WTC11 (cell line): ENCODE measurements around the gene CTIF. TPM values are rescaled to one million over a fixed set of nuclear protein-coding genes. Genes with fewer than 3 reads are reported as not detected.
A peak's percentile ranks its signal among the peaks of the same experiment; 100 is the strongest.

Source experiments
- ATAC-seq: fragments of 200-7000 bp; cut with Tn5 transposase; 2 replicates; pipeline ENCODE4 v1.10.0; 2021; ENCODE audit warnings: mild to moderate bottlenecking, moderate library complexity
- CTCF ChIA-PET: fragments of 300-600 bp; sonication (Branson Sonifier 250); formaldehyde crosslinking; loops from one replicate; lab custom pipeline; 2021; ENCODE audit warnings: antibody characterized with exemption; lab: Charles Lee
- POLR2A ChIA-PET: fragments of 350-600 bp; sonication (Branson Sonifier 250); formaldehyde crosslinking; loops from one replicate; lab custom pipeline; 2021; ENCODE audit warnings: antibody characterized with exemption; lab: Charles Lee
- DNase-seq: peaks from one replicate; pipeline ENCODE4 v3.0.0; 2021; ENCODE audit warnings: low spot score
- H3K27ac Mint-ChIP-seq: 2 replicates; pipeline ENCODE4 v1.8.0; 2021; ENCODE audit warnings: mixed read lengths
- H3K27me3 Mint-ChIP-seq: 2 replicates; pipeline ENCODE4 v1.8.0; 2021; ENCODE audit warnings: low read depth, mild to moderate bottlenecking, moderate library complexity, mixed read lengths
- H3K36me3 Mint-ChIP-seq: 2 replicates; pipeline ENCODE4 v1.8.0; 2021; ENCODE audit warnings: mixed read lengths
- H3K4me1 Mint-ChIP-seq: 2 replicates; pipeline ENCODE4 v1.8.0; 2022; ENCODE audit warnings: mixed read lengths
- H3K4me3 Mint-ChIP-seq: 2 replicates; pipeline ENCODE4 v1.8.0; 2021; ENCODE audit warnings: mild to moderate bottlenecking, moderate library complexity, mixed read lengths
- H3K9me3 Mint-ChIP-seq: 2 replicates; pipeline ENCODE4 v1.8.0; 2021; ENCODE audit warnings: mixed read lengths
- HMGA2 ChIP-seq: fragments of 250-450 bp; sonication (Bioruptor Pico); IDR thresholded peaks from 2 replicates; pipeline ENCODE4 v1.4.0; 2021; ENCODE audit warnings: mild to moderate bottlenecking, moderate library complexity
- JAZF1 ChIP-seq: fragments of 250-450 bp; sonication (Bioruptor Pico); IDR thresholded peaks from 2 replicates; pipeline ENCODE4 v1.9.0; 2021; ENCODE audit warnings: moderate library complexity, mild to moderate bottlenecking, inconsistent platforms
- JUN ChIP-seq: sonication (generic); formaldehyde crosslinking; IDR thresholded peaks from 2 replicates; pipeline ENCODE4 v1.8.0; 2023; ENCODE audit warnings: mild to moderate bottlenecking, missing genetic modification reagents
- RORB ChIP-seq: fragments of 250-450 bp; sonication (Bioruptor Pico); IDR thresholded peaks from 2 replicates; pipeline ENCODE4 v1.9.0; 2021; ENCODE audit warnings: mild to moderate bottlenecking
- SMAD3 ChIP-seq: sonication (generic); formaldehyde crosslinking; IDR thresholded peaks from 2 replicates; pipeline ENCODE4 v1.8.0; 2022; ENCODE audit warnings: missing genetic modification reagents, mild to moderate bottlenecking, borderline replicate concordance
- ZNF138 ChIP-seq: sonication (generic); formaldehyde crosslinking; conservative IDR thresholded peaks from 2 replicates; pipeline ENCODE4 v1.8.1; 2022; ENCODE audit warnings: mild to moderate bottlenecking, moderate library complexity, missing genetic modification reagents
- total RNA-seq: library from RNA; stranded (reverse); gene quantifications from 3 replicates; pipeline ENCODE4 v1.2.3, GENCODE V29; 2021
- TF ChIP-seq, protein P1 (sequence below): sonication (generic); formaldehyde crosslinking; IDR thresholded peaks from 2 replicates; pipeline ENCODE4 v1.8.1; 2022; ENCODE audit warnings: missing genetic modification reagents, borderline replicate concordance
- TF ChIP-seq, protein P2 (sequence below): fragments of 200-600 bp; IDR thresholded peaks from 2 replicates; pipeline ENCODE4 v1.8.0; 2022; ENCODE audit warnings: antibody characterized with exemption
- TF ChIP-seq, protein P3 (sequence below): sonication (generic); formaldehyde crosslinking; IDR thresholded peaks from 2 replicates; pipeline ENCODE4 v1.8.1; 2022; ENCODE audit warnings: low read depth, mild to moderate bottlenecking, moderate library complexity, missing genetic modification reagents, borderline replicate concordance
- TF ChIP-seq, protein P4 (sequence below): sonication (generic); formaldehyde crosslinking; IDR thresholded peaks from 2 replicates; pipeline ENCODE4 v1.8.0; 2022; ENCODE audit warnings: missing genetic modification reagents

Gene CTIF
- total RNA-seq, 1 experiment from 2014 or later, result 28.5 TPM

DNA sequence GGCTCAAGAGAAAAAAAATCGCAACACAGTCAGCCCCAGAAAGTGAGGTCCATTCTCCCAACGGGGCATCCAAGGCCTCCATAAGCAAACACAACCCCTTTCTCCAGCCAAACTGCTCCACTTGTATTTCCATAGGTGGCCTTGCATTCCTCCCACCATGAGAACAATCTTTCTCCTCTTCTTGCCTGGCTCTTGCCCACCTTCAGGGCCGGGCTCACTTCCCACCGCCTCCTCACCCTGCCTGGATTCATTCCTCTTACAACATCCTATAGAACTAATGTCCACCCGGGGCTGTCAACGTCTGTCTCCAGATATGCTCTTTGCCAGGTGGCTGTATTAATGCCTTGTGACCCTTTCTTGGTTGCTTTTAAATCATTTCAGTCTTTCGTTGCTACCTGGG is 287.4 kb downstream of the CTIF start:
- POLR2A ChIA-PET, result no interaction called here
- DNase-seq, result no peak
- H3K9me3 Mint-ChIP-seq, result peaks cover 10% of the 10 kb centered on the region
- H3K27ac Mint-ChIP-seq, result peak overlapping the region; percentile 66
- no peak overlapping the region for H3K4me3 Mint-ChIP-seq
- CTCF ChIA-PET, result no interaction called here
- H3K4me1 Mint-ChIP-seq, result peaks cover 53% of the 10 kb centered on the region
- H3K36me3 Mint-ChIP-seq, result 0 out of 2 replicates have a peak, but pooled peaks cover 8% of the 10 kb centered on the region
- H3K27me3 Mint-ChIP-seq, result peaks cover 4% of the 10 kb centered on the region; the same call in 1 of the 2 replicates
- no peak for ATAC-seq
- TF ChIP-seq, protein P1, sequence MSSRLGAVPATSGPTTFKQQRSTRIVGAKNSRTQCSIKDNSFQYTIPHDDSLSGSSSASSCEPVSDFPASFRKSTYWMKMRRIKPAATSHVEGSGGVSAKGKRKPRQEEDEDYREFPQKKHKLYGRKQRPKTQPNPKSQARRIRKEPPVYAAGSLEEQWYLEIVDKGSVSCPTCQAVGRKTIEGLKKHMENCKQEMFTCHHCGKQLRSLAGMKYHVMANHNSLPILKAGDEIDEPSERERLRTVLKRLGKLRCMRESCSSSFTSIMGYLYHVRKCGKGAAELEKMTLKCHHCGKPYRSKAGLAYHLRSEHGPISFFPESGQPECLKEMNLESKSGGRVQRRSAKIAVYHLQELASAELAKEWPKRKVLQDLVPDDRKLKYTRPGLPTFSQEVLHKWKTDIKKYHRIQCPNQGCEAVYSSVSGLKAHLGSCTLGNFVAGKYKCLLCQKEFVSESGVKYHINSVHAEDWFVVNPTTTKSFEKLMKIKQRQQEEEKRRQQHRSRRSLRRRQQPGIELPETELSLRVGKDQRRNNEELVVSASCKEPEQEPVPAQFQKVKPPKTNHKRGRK (CRISPR knock-in tag), result no peak
- no peak for TF ChIP-seq JUN (CRISPR knock-in tag)
- no peak for TF ChIP-seq RORB (CRISPR knock-in tag)
- TF ChIP-seq, protein P2, sequence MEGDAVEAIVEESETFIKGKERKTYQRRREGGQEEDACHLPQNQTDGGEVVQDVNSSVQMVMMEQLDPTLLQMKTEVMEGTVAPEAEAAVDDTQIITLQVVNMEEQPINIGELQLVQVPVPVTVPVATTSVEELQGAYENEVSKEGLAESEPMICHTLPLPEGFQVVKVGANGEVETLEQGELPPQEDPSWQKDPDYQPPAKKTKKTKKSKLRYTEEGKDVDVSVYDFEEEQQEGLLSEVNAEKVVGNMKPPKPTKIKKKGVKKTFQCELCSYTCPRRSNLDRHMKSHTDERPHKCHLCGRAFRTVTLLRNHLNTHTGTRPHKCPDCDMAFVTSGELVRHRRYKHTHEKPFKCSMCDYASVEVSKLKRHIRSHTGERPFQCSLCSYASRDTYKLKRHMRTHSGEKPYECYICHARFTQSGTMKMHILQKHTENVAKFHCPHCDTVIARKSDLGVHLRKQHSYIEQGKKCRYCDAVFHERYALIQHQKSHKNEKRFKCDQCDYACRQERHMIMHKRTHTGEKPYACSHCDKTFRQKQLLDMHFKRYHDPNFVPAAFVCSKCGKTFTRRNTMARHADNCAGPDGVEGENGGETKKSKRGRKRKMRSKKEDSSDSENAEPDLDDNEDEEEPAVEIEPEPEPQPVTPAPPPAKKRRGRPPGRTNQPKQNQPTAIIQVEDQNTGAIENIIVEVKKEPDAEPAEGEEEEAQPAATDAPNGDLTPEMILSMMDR, result no peak
- TF ChIP-seq, protein P3, sequence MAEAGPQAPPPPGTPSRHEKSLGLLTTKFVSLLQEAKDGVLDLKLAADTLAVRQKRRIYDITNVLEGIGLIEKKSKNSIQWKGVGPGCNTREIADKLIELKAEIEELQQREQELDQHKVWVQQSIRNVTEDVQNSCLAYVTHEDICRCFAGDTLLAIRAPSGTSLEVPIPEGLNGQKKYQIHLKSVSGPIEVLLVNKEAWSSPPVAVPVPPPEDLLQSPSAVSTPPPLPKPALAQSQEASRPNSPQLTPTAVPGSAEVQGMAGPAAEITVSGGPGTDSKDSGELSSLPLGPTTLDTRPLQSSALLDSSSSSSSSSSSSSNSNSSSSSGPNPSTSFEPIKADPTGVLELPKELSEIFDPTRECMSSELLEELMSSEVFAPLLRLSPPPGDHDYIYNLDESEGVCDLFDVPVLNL, result no peak
- TF ChIP-seq HMGA2 (CRISPR knock-in tag), result no peak
- no peak for TF ChIP-seq JAZF1 (CRISPR knock-in tag)

DNA sequence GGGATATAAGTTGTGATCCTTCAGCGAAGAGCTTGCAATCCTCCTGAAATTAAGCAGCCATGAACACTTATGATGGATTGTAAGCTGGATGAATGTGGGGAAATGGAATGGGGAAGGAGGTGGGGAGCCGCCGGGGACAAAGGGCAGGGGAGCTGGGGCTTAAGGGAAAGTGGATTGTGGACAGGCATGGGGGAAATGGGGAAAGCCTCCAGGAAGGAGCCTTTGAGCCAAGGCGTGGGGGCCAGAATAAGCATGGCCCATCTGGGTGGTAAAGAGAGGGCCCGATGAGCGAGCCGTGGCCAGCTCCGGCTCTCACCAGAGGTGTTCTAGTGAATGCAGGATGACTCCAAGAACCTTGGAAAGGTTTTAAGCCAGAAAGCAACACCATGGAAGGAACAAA is 288.0 kb downstream of the CTIF start:
- CTCF ChIA-PET, result interaction anchor here (1.0 to 2.2 kb wide), 4 partner anchors 33 to 163 kb away, joined by 3 to 14 read pairs (median 4); no protein-coding TSS in a partner anchor
- DNase-seq (peak; percentile 9), ATAC-seq (no peak)
- POLR2A ChIA-PET, result interaction anchor here (0.9 to 1.9 kb wide), 2 partner anchors 9 to 34 kb away, joined by 3 to 8 read pairs; no protein-coding TSS in a partner anchor
- H3K4me1 Mint-ChIP-seq, result peaks cover 54% of the 10 kb centered on the region
- H3K36me3 Mint-ChIP-seq, result 0 out of 2 replicates have a peak, but pooled peaks cover 8% of the 10 kb centered on the region
- H3K4me3 Mint-ChIP-seq, result 0 out of 2 replicates have a peak overlapping the region, but pooled peaks have one; percentile 12
- H3K9me3 Mint-ChIP-seq, result peaks cover 10% of the 10 kb centered on the region
- peaks cover 4% of the 10 kb centered on the region; the same call in 1 of the 2 replicates for H3K27me3 Mint-ChIP-seq
- TF ChIP-seq SMAD3, result no peak
- H3K27ac Mint-ChIP-seq, result peak overlapping the region; percentile 66

DNA sequence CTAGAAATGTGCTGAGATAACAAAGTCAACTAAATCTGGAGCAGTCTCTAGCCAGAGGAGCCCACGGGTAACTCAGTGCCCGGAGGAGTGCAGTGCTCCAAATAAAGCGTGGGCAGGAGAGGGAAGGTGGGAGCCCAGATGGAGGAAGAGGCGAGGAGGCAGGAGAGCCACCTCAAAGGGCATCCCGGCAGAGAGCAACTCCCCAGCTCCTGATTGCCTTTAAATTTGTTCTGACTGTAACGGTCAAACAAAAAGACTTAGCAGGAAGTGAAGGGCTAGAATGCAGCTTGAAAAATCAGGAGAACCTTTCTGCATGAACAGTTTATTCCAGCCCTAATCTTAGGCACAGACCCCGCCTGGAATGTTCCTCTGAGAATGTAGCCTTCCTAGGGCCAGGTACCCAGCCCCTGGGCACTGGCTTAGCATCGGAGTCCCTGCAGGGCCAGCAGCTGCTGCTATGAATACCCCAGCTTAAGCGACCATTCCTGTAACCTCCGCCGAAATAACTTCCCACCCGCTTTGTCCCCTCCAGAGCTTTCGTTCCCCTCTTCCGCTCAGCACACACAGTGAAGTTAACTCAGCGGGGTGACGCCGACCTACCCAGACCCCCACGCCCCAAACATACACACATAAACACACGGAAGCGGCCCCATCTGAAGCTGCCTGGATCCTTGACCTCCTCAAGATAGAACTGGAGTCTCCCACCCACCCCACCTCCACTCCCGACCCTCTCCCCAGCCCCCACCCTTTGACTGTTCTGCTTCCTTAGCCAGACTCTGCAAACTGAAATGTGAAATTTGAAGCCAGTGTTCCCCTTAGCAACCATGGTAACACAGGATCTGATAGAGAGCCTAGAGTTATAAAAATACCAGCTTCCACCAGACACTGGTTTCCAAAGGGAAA is 288.7 kb downstream of the CTIF start:
- Mint-ChIP-seq H3K4me1 (peaks cover 58% of the 10 kb centered on the region), H3K9me3 (peaks cover 10% of the 10 kb centered on the region), H3K27ac (peak overlapping the region; percentile 85), H3K4me3 (peak overlapping the region; percentile 61), H3K36me3 (0 out of 2 replicates have a peak, but pooled peaks cover 8% of the 10 kb centered on the region), H3K27me3 (peaks cover 4% of the 10 kb centered on the region; the same call in 1 of the 2 replicates)
- ATAC-seq (peak; percentile 78), DNase-seq (peak; percentile 59)
- TF ChIP-seq, protein P4, sequence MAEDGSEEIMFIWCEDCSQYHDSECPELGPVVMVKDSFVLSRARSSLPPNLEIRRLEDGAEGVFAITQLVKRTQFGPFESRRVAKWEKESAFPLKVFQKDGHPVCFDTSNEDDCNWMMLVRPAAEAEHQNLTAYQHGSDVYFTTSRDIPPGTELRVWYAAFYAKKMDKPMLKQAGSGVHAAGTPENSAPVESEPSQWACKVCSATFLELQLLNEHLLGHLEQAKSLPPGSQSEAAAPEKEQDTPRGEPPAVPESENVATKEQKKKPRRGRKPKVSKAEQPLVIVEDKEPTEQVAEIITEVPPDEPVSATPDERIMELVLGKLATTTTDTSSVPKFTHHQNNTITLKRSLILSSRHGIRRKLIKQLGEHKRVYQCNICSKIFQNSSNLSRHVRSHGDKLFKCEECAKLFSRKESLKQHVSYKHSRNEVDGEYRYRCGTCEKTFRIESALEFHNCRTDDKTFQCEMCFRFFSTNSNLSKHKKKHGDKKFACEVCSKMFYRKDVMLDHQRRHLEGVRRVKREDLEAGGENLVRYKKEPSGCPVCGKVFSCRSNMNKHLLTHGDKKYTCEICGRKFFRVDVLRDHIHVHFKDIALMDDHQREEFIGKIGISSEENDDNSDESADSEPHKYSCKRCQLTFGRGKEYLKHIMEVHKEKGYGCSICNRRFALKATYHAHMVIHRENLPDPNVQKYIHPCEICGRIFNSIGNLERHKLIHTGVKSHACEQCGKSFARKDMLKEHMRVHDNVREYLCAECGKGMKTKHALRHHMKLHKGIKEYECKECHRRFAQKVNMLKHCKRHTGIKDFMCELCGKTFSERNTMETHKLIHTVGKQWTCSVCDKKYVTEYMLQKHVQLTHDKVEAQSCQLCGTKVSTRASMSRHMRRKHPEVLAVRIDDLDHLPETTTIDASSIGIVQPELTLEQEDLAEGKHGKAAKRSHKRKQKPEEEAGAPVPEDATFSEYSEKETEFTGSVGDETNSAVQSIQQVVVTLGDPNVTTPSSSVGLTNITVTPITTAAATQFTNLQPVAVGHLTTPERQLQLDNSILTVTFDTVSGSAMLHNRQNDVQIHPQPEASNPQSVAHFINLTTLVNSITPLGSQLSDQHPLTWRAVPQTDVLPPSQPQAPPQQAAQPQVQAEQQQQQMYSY (CRISPR knock-in tag), result peak; percentile 36; the same call in 1 of the 2 replicates
- TF ChIP-seq ZNF138 (CRISPR knock-in tag), result no peak
- POLR2A ChIA-PET, result interaction anchor here (0.9 to 1.9 kb wide), 2 partner anchors 9 to 33 kb away, joined by 3 to 8 read pairs; no protein-coding TSS in a partner anchor
- CTCF ChIA-PET, result interaction anchor here (0.8 to 2.2 kb wide), 10 partner anchors 33 to 411 kb away, joined by 3 to 14 read pairs (median 4); no protein-coding TSS in a partner anchor
